Effector memory CD8-positive, alpha-beta T cell (primary cell): ENCODE results near the gene ERCC4.
A peak's percentile ranks its signal among the peaks of the same experiment; 100 is the strongest.
"Not testable (repeated sequence)": the region's sequence is repeated elsewhere in the genome, so short reads cannot be mapped to it uniquely, and the experiment has no call there.

Experiments used
- ATAC-seq: fragments of 150-1000 bp; cut with Tn5 transposase; replicated peaks from 2 replicates; pipeline ENCODE4 v1.10.0; 2021; ENCODE audit warnings: mild to moderate bottlenecking, moderate library complexity
- DNase-seq, 3 experiments: peaks; one replicate each; pipeline ENCODE4 v3.0.0; 2021
- H3K27ac Mint-ChIP-seq, 2 donors: one replicate each; pipeline ENCODE4 v1.8.0; 2022; ENCODE audit warnings: mild to moderate bottlenecking in 2 of 2, mixed read lengths in 2 of 2, moderate library complexity in 2 of 2
- H3K27me3 Mint-ChIP-seq, 2 donors: one replicate each; pipeline ENCODE4 v1.8.0; 2022; ENCODE audit warnings: mixed read lengths in 2 of 2
- H3K36me3 Mint-ChIP-seq: one replicate; pipeline ENCODE4 v1.8.0; 2022; ENCODE audit warnings: mild to moderate bottlenecking, moderate library complexity, mixed read lengths; ENCODE audit not compliant: insufficient read depth
- H3K4me1 Mint-ChIP-seq, 2 donors: one replicate each; pipeline ENCODE4 v1.8.0; 2022; ENCODE audit warnings: low read depth in 2 of 2, mixed read lengths in 2 of 2
- H3K4me3 Mint-ChIP-seq, 2 donors: one replicate each; pipeline ENCODE4 v1.8.0; 2022; ENCODE audit warnings: mild to moderate bottlenecking in 2 of 2, mixed read lengths in 2 of 2, moderate library complexity in 2 of 2
- H3K9me3 Mint-ChIP-seq, 2 donors: one replicate each; pipeline ENCODE4 v1.8.0; 2022; ENCODE audit warnings: mixed read lengths in 2 of 2
- total RNA-seq, 9 experiments: gene quantifications; one replicate each; lab custom pipeline; 2026; lab: John Stamatoyannopoulos, UW

Gene ERCC4
- total RNA-seq, result 18.1 to 33.4 (median 29.3) reads per million in 9 experiments

- peak within 1 kb of the TSS; percentile 97 to 98 for H3K27ac Mint-ChIP-seq
- H3K4me3 Mint-ChIP-seq, result peak within 1 kb of the TSS; percentile 93 to 95
- H3K9me3 Mint-ChIP-seq, result no peaks in the 10 kb centered on the region
- peaks cover 11% of the 10 kb centered on the region for H3K36me3 Mint-ChIP-seq
- H3K27me3 Mint-ChIP-seq, result peaks cover 0 to 4% of the 10 kb centered on the region in 2 donors
- peaks cover 16 to 21% of the 10 kb centered on the region in 2 donors for H3K4me1 Mint-ChIP-seq
- ATAC-seq (peak; percentile 93), DNase-seq (peak; percentile 99 to 100 (median 100))
These were observed at the start of gene ERCC4 for GRCh38 chr16:13919683-13920509. Gene ERCC4 (plus strand): TSS chr16:13920154. CDS start chr16:13920166, 12 bp downstream.

GRCh38 chr16:13873835-13874438 is 46.0 kb upstream of the ERCC4 start:
- no peaks in the 10 kb centered on the region for H3K9me3 Mint-ChIP-seq
- no peak for DNase-seq
- H3K4me1 Mint-ChIP-seq, result no peaks in the 10 kb centered on the region
- peaks cover 3% of the 10 kb centered on the region for H3K36me3 Mint-ChIP-seq
- no peak overlapping the region for H3K27ac Mint-ChIP-seq
- no peak overlapping the region for H3K4me3 Mint-ChIP-seq
- H3K27me3 Mint-ChIP-seq, result peaks cover 15 to 30% of the 10 kb centered on the region in 2 donors
- ATAC-seq, result no peak

- no peaks in the 10 kb centered on the region for H3K4me1 Mint-ChIP-seq
- H3K27me3 Mint-ChIP-seq, result peaks cover 8 to 19% of the 10 kb centered on the region in 2 donors
These were observed 44.2 kb upstream of the ERCC4 start for GRCh38 chr16:13875614-13876284.

GRCh38 chr16:13883276-13883675 is 36.7 kb upstream of the ERCC4 start:
- Mint-ChIP-seq H3K4me1 (no peaks in the 10 kb centered on the region), H3K36me3 (no peaks in the 10 kb centered on the region), H3K4me3 (no peak overlapping the region), H3K27me3 (peaks cover 34 to 46% of the 10 kb centered on the region in 2 donors), H3K9me3 (no peaks in the 10 kb centered on the region), H3K27ac (no peak overlapping the region)
- DNase-seq, result no peak
- no peak for ATAC-seq

More at GRCh38 chr16:13875614-13876284, 44.2 kb upstream of the ERCC4 start:
- peaks cover 3% of the 10 kb centered on the region for H3K36me3 Mint-ChIP-seq
- no peak overlapping the region for H3K4me3 Mint-ChIP-seq
- no peak for ATAC-seq
- no peaks in the 10 kb centered on the region for H3K9me3 Mint-ChIP-seq
- no peak for DNase-seq
- no peak overlapping the region for H3K27ac Mint-ChIP-seq

GRCh38 chr16:13883881-13884280 is 36.1 kb upstream of the ERCC4 start:
- H3K36me3 Mint-ChIP-seq, result no peaks in the 10 kb centered on the region

GRCh38 chr16:13885700-13886099 is 34.3 kb upstream of the ERCC4 start:
- Mint-ChIP-seq H3K27me3 (peaks cover 36 to 46% of the 10 kb centered on the region in 2 donors), H3K36me3 (no peaks in the 10 kb centered on the region), H3K4me1 (no peaks in the 10 kb centered on the region), H3K4me3 (no peak overlapping the region), H3K27ac (no peak overlapping the region), H3K9me3 (no peaks in the 10 kb centered on the region)
- DNase-seq, result no peak
- ATAC-seq, result no peak

More at GRCh38 chr16:13883881-13884280, 36.1 kb upstream of the ERCC4 start:
- ATAC-seq (no peak), DNase-seq (no peak)
- Mint-ChIP-seq H3K27me3 (peaks cover 31 to 46% of the 10 kb centered on the region in 2 donors), H3K9me3 (no peaks in the 10 kb centered on the region), H3K4me1 (no peaks in the 10 kb centered on the region), H3K27ac (no peak overlapping the region), H3K4me3 (no peak overlapping the region)

- Mint-ChIP-seq H3K9me3 (no peaks in the 10 kb centered on the region), H3K36me3 (no peaks in the 10 kb centered on the region), H3K27ac (no peak overlapping the region), H3K4me3 (no peak overlapping the region), H3K27me3 (peaks cover 36 to 44% of the 10 kb centered on the region in 2 donors), H3K4me1 (no peaks in the 10 kb centered on the region)
- ATAC-seq (no peak), DNase-seq (no peak)
These were observed 33.3 kb upstream of the ERCC4 start for GRCh38 chr16:13886608-13887007.

GRCh38 chr16:13889323-13889722 is 30.6 kb upstream of the ERCC4 start:
- DNase-seq, result not testable (repeated sequence)

GRCh38 chr16:13892301-13892700 is 27.7 kb upstream of the ERCC4 start:
- no peak overlapping the region for H3K4me3 Mint-ChIP-seq
- no peak for ATAC-seq
- no peak overlapping the region for H3K27ac Mint-ChIP-seq
- no peak for DNase-seq
- peaks cover 3% of the 10 kb centered on the region for H3K36me3 Mint-ChIP-seq
- H3K27me3 Mint-ChIP-seq, result peaks cover 27 to 37% of the 10 kb centered on the region in 2 donors
- no peaks in the 10 kb centered on the region for H3K4me1 Mint-ChIP-seq
- no peaks in the 10 kb centered on the region for H3K9me3 Mint-ChIP-seq

More at GRCh38 chr16:13889323-13889722, 30.6 kb upstream of the ERCC4 start:
- not testable (repeated sequence) for H3K36me3 Mint-ChIP-seq, ATAC-seq, H3K27ac Mint-ChIP-seq, H3K4me3 Mint-ChIP-seq, H3K4me1 Mint-ChIP-seq, H3K9me3 Mint-ChIP-seq
- peaks cover 36 to 48% of the 10 kb centered on the region in 2 donors for H3K27me3 Mint-ChIP-seq

- H3K36me3 Mint-ChIP-seq, result peaks cover 3% of the 10 kb centered on the region
- ATAC-seq, result no peak
- no peaks in the 10 kb centered on the region for H3K9me3 Mint-ChIP-seq
- H3K4me1 Mint-ChIP-seq, result no peaks in the 10 kb centered on the region
- H3K4me3 Mint-ChIP-seq, result no peak overlapping the region
- DNase-seq, result no peak
- peaks cover 36 to 50% of the 10 kb centered on the region in 2 donors for H3K27me3 Mint-ChIP-seq
- no peak overlapping the region for H3K27ac Mint-ChIP-seq
These were observed 24.4 kb upstream of the ERCC4 start for GRCh38 chr16:13895516-13895915.

- H3K4me1 Mint-ChIP-seq, result no peaks in the 10 kb centered on the region
- H3K9me3 Mint-ChIP-seq, result no peaks in the 10 kb centered on the region
- no peak overlapping the region for H3K27ac Mint-ChIP-seq
- H3K4me3 Mint-ChIP-seq, result no peak overlapping the region
- no peak for DNase-seq
- peaks cover 3% of the 10 kb centered on the region for H3K36me3 Mint-ChIP-seq
- peaks cover 36 to 60% of the 10 kb centered on the region in 2 donors for H3K27me3 Mint-ChIP-seq
- no peak for ATAC-seq
These were observed 23.3 kb upstream of the ERCC4 start for GRCh38 chr16:13896543-13897182.

- ATAC-seq (no peak), DNase-seq (no peak)
- Mint-ChIP-seq H3K27me3 (peaks cover 36 to 62% of the 10 kb centered on the region in 2 donors), H3K36me3 (peaks cover 3% of the 10 kb centered on the region), H3K9me3 (peaks cover 0 to 1% of the 10 kb centered on the region in 2 donors), H3K4me3 (no peak overlapping the region), H3K4me1 (no peaks in the 10 kb centered on the region), H3K27ac (no peak overlapping the region)
These were observed 22.1 kb upstream of the ERCC4 start for GRCh38 chr16:13897806-13898205.

GRCh38 chr16:13898233-13898632 is 21.7 kb upstream of the ERCC4 start:
- H3K27me3 Mint-ChIP-seq, result peaks cover 38 to 62% of the 10 kb centered on the region in 2 donors
- no peak for ATAC-seq
- H3K9me3 Mint-ChIP-seq, result peaks cover 0 to 1% of the 10 kb centered on the region in 2 donors
- H3K36me3 Mint-ChIP-seq, result peaks cover 3% of the 10 kb centered on the region
- H3K4me3 Mint-ChIP-seq, result no peak overlapping the region
- H3K4me1 Mint-ChIP-seq, result no peaks in the 10 kb centered on the region
- DNase-seq, result no peak
- no peak overlapping the region for H3K27ac Mint-ChIP-seq
